ENCODE measurements around the gene LTBP1.
"Not testable (repeated sequence)": the region's sequence is repeated elsewhere in the genome, so short reads cannot be mapped to it uniquely, and the experiment has no call there.

LTBP1 gene

DNA sequence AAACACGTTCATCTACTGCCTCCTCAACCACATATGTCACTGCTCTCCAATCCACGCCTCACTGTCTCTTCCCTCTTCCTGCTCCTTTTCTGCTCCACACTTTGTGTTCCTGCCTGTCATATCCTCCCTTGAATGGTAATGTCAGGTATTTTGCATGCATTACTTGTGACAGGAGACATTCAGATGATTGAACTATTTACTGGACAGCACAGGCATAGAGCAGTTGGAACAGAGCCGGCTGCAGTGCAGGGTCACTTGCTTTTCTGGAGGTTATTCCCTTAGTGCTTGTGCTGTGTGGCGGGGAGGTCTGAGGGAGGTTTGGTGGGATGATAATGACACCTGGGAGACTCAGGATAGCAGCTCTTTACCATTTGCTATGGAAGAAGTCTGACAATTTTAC is 93.8 kb downstream of the LTBP1 start:
- Histone ChIP-seq H3K36me3 (ENCODE audit: control insufficient read depth, insufficient read depth, low read length) (no peaks in the 10 kb centered on the region), H3K4me3 (ENCODE audit: low read depth, low read length) (no peak overlapping the region), H3K4me1 (ENCODE audit: control insufficient read depth, insufficient read depth, low read length) (no peaks in the 10 kb centered on the region), H3K9ac (ENCODE audit: low read depth, low read length) (no peak overlapping the region), H3K27ac (ENCODE audit: low read depth, low read length) (no peak overlapping the region), H3K27me3 (ENCODE audit: control insufficient read depth, insufficient read depth, low read length) (no peaks in the 10 kb centered on the region), H3K9me3 (ENCODE audit: control insufficient read depth, insufficient read depth, low read length) (no peaks in the 10 kb centered on the region)

- Histone ChIP-seq H3K27me3 (ENCODE audit: control insufficient read depth, insufficient read depth, low read length) (no peaks in the 10 kb centered on the region), H3K27ac (ENCODE audit: low read depth, low read length) (no peak overlapping the region), H3K4me1 (ENCODE audit: control insufficient read depth, insufficient read depth, low read length) (no peaks in the 10 kb centered on the region), H3K9me3 (ENCODE audit: control insufficient read depth, insufficient read depth, low read length) (no peaks in the 10 kb centered on the region), H3K4me3 (ENCODE audit: low read depth, low read length) (no peak overlapping the region), H3K36me3 (ENCODE audit: control insufficient read depth, insufficient read depth, low read length) (no peaks in the 10 kb centered on the region), H3K9ac (ENCODE audit: low read depth, low read length) (no peak overlapping the region)
Observed at GRCh38 chr2:33042265-33042664, 95.5 kb downstream of the LTBP1 start.

- no peaks in the 10 kb centered on the region for H3K27me3 ChIP-seq (ENCODE audit: control insufficient read depth, insufficient read depth, low read length)
- H3K9me3 ChIP-seq (ENCODE audit: control insufficient read depth, insufficient read depth, low read length) = no peaks in the 10 kb centered on the region
- H3K36me3 ChIP-seq (ENCODE audit: control insufficient read depth, insufficient read depth, low read length) = no peaks in the 10 kb centered on the region
- 0 out of 2 replicates have a peak, but pooled peaks cover under 1% of the 10 kb centered on the region for H3K4me1 ChIP-seq (ENCODE audit: control insufficient read depth, insufficient read depth, low read length)
- H3K9ac ChIP-seq (ENCODE audit: low read depth, low read length) = no peak overlapping the region
- H3K27ac ChIP-seq (ENCODE audit: low read depth, low read length) = no peak overlapping the region
- no peak overlapping the region for H3K4me3 ChIP-seq (ENCODE audit: low read depth, low read length)
Observed at GRCh38 chr2:33042819-33043218, 96.1 kb downstream of the LTBP1 start.

DNA sequence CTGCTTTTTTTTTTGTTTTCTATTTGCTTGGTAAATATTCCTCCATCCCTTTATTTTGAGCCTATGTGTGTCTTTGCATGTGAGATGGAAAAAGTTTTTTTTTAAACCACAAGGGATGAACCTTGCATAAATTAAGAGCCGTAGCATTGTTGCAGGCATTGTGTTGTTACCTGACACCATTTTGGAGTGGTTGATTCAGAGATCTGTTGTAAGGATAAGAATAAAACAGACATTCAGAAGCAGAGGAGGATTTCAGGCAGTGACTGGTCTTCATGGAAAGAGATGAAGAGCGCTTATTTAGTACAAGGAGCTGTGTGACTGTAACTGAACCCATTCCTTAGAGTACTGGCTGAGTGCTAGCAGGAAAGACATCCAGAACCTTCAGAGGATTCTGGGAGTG is 101.2 kb downstream of the LTBP1 start:
- peaks cover 6% of the 10 kb centered on the region for H3K4me1 ChIP-seq (ENCODE audit: control insufficient read depth, insufficient read depth, low read length)
- no peak overlapping the region for H3K9ac ChIP-seq (ENCODE audit: low read depth, low read length)
- H3K9me3 ChIP-seq (ENCODE audit: control insufficient read depth, insufficient read depth, low read length) = no peaks in the 10 kb centered on the region
- no peaks in the 10 kb centered on the region for H3K27me3 ChIP-seq (ENCODE audit: control insufficient read depth, insufficient read depth, low read length)
- H3K27ac ChIP-seq (ENCODE audit: low read depth, low read length) = no peak overlapping the region
- no peak overlapping the region for H3K4me3 ChIP-seq (ENCODE audit: low read depth, low read length)
- H3K36me3 ChIP-seq (ENCODE audit: control insufficient read depth, insufficient read depth, low read length) = no peaks in the 10 kb centered on the region

GRCh38 chr2:33051586-33052360 is 105.0 kb downstream of the LTBP1 start:
- H3K27ac ChIP-seq (ENCODE audit: low read depth, low read length) = no peak overlapping the region
- no peak overlapping the region for H3K4me3 ChIP-seq (ENCODE audit: low read depth, low read length)
- no peaks in the 10 kb centered on the region for H3K9me3 ChIP-seq (ENCODE audit: control insufficient read depth, insufficient read depth, low read length)
- peaks cover 16% of the 10 kb centered on the region for H3K4me1 ChIP-seq (ENCODE audit: control insufficient read depth, insufficient read depth, low read length)
- no peaks in the 10 kb centered on the region for H3K36me3 ChIP-seq (ENCODE audit: control insufficient read depth, insufficient read depth, low read length)
- H3K9ac ChIP-seq (ENCODE audit: low read depth, low read length) = no peak overlapping the region
- H3K27me3 ChIP-seq (ENCODE audit: control insufficient read depth, insufficient read depth, low read length) = no peaks in the 10 kb centered on the region

GRCh38 chr2:33052361-33052735 is 105.6 kb downstream of the LTBP1 start:
- H3K27me3 ChIP-seq (ENCODE audit: control insufficient read depth, insufficient read depth, low read length) = no peaks in the 10 kb centered on the region
- H3K9me3 ChIP-seq (ENCODE audit: control insufficient read depth, insufficient read depth, low read length) = no peaks in the 10 kb centered on the region
- no peaks in the 10 kb centered on the region for H3K36me3 ChIP-seq (ENCODE audit: control insufficient read depth, insufficient read depth, low read length)
- H3K4me1 ChIP-seq (ENCODE audit: control insufficient read depth, insufficient read depth, low read length) = peaks cover 16% of the 10 kb centered on the region
- no peak overlapping the region for H3K9ac ChIP-seq (ENCODE audit: low read depth, low read length)
- no peak overlapping the region for H3K4me3 ChIP-seq (ENCODE audit: low read depth, low read length)
- no peak overlapping the region for H3K27ac ChIP-seq (ENCODE audit: low read depth, low read length)

- not testable (repeated sequence) for H3K4me3 ChIP-seq (ENCODE audit: low read depth, low read length); H3K9ac ChIP-seq (ENCODE audit: low read depth, low read length); H3K36me3 ChIP-seq (ENCODE audit: control insufficient read depth, insufficient read depth, low read length); H3K9me3 ChIP-seq (ENCODE audit: control insufficient read depth, insufficient read depth, low read length); H3K27me3 ChIP-seq (ENCODE audit: control insufficient read depth, insufficient read depth, low read length); H3K27ac ChIP-seq (ENCODE audit: low read depth, low read length)
- peaks cover 15% of the 10 kb centered on the region for H3K4me1 ChIP-seq (ENCODE audit: control insufficient read depth, insufficient read depth, low read length)
Observed at GRCh38 chr2:33052795-33053194, 106.0 kb downstream of the LTBP1 start.

GRCh38 chr2:33056170-33056569 is 109.4 kb downstream of the LTBP1 start:
- Histone ChIP-seq H3K4me3 (ENCODE audit: low read depth, low read length) (no peak overlapping the region), H3K27me3 (ENCODE audit: control insufficient read depth, insufficient read depth, low read length) (no peaks in the 10 kb centered on the region), H3K9ac (ENCODE audit: low read depth, low read length) (no peak overlapping the region), H3K36me3 (ENCODE audit: control insufficient read depth, insufficient read depth, low read length) (no peaks in the 10 kb centered on the region), H3K9me3 (ENCODE audit: control insufficient read depth, insufficient read depth, low read length) (no peaks in the 10 kb centered on the region), H3K4me1 (ENCODE audit: control insufficient read depth, insufficient read depth, low read length) (0 out of 2 replicates have a peak, but pooled peaks cover 10% of the 10 kb centered on the region), H3K27ac (ENCODE audit: low read depth, low read length) (no peak overlapping the region)

GRCh38 chr2:33057307-33058028 is 110.7 kb downstream of the LTBP1 start:
- H3K27me3 ChIP-seq (ENCODE audit: control insufficient read depth, insufficient read depth, low read length); H3K36me3 ChIP-seq (ENCODE audit: control insufficient read depth, insufficient read depth, low read length); H3K27ac ChIP-seq (ENCODE audit: low read depth, low read length); H3K4me3 ChIP-seq (ENCODE audit: low read depth, low read length); H3K9me3 ChIP-seq (ENCODE audit: control insufficient read depth, insufficient read depth, low read length); H3K9ac ChIP-seq (ENCODE audit: low read depth, low read length); H3K4me1 ChIP-seq (ENCODE audit: control insufficient read depth, insufficient read depth, low read length): not testable (repeated sequence)

DNA sequence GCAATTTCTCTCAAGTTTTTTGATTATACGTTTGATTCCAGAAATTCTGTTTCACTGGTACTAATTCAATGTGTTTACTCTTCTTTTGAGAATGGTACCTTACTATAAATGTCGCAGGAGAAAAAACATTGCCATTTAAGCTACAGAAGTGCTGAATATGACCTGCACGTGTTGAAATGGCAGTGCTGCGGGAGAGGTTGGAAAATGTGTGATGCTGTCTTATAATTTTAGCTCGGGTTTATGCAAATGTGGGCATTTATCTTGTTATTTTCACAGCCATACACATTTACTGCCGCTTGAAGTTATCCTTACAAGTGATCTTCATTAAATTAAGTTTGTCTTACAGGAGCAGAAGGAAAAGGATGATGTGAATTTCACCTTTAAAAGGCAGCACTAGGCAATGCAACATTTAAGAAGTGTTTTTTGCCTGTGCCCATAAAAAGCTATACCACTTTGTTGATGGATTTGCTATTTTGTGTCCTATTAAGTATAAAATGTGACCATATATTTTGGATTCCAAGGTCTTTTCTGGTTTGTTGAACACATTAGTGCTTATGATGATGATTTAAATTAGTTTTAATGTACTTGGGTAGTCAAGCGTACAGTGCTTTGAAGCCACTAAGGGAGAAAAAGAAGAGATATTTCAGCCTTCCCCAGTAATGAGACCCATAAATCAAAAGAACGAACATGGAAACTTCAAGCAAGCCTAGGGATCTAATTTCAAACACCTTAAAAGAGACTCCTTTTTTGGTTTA is 112.1 kb downstream of the LTBP1 start:
- Histone ChIP-seq H3K4me3 (ENCODE audit: low read depth, low read length) (no peak overlapping the region), H3K36me3 (ENCODE audit: control insufficient read depth, insufficient read depth, low read length) (no peaks in the 10 kb centered on the region), H3K9ac (ENCODE audit: low read depth, low read length) (no peak overlapping the region), H3K4me1 (ENCODE audit: control insufficient read depth, insufficient read depth, low read length) (peaks cover 17% of the 10 kb centered on the region; the same call in 1 of the 2 replicates), H3K9me3 (ENCODE audit: control insufficient read depth, insufficient read depth, low read length) (no peaks in the 10 kb centered on the region), H3K27me3 (ENCODE audit: control insufficient read depth, insufficient read depth, low read length) (no peaks in the 10 kb centered on the region), H3K27ac (ENCODE audit: low read depth, low read length) (no peak overlapping the region)

Data from HUES48 (cell line).